GM12878 (cell line): ENCODE measurements around the gene TBC1D24. TPM values are rescaled to one million over a fixed set of nuclear protein-coding genes. Genes with fewer than 3 reads are reported as not detected.

Experiments
- ATAC-seq: fragments of 200-7000 bp; cut with Tn5 transposase; 3 replicates; pipeline ENCODE4 v1.9.1; 2020; ENCODE audit warnings: mild to moderate bottlenecking, moderate library complexity
- BruUV-seq: library from RNA; stranded (reverse); fragments of 400-500 nt; replicated peaks from 2 replicates; lab custom pipeline; 2021; lab: Mats Ljungman, UMichigan
- CTCF ChIA-PET: fragments of 300-600 bp; sonication (Branson Sonifier 250); formaldehyde crosslinking; extraction: SDS; loops from one replicate; lab custom pipeline; 2021; ENCODE audit warnings: inconsistent platforms; lab: Yijun Ruan, JAX
- POLR2A ChIA-PET: fragments of 350-600 bp; formaldehyde crosslinking; extraction: SDS; loops from one replicate; lab custom pipeline; 2021; ENCODE audit warnings: inconsistent platforms; lab: Charles Lee
- RAD21 ChIA-PET: fragments of 300-600 bp; sonication (Branson Sonifier 250); formaldehyde crosslinking; loops from one replicate; lab custom pipeline; 2023; ENCODE audit warnings: antibody characterized with exemption; ENCODE audit not compliant: unreplicated experiment; lab: Charles Lee
- SMC1A ChIA-PET: fragments of 300-600 bp; sonication (Branson Sonifier 250); formaldehyde crosslinking; loops from one replicate; lab custom pipeline; 2023; ENCODE audit not compliant: unreplicated experiment, uncharacterized antibody; lab: Charles Lee
- DNase-seq: peaks from one replicate; pipeline ENCODE4 v3.0.0-alpha.2; 2011; ENCODE audit warnings: low read depth, low spot score
- FAIRE-seq: peaks from 3 replicates; lab custom pipeline; 2011; peaks lifted over from hg19 to GRCh38; lab: Jason Lieb, UNC
- H2AFZ ChIP-seq: 2 replicates; pipeline ENCODE4 v1.6.0; 2011; ENCODE audit warnings: low read depth, low read length, control low read depth; ENCODE audit not compliant: control insufficient read depth
- H3K27ac ChIP-seq: 2 replicates; pipeline ENCODE4 v1.5.1; 2011; ENCODE audit warnings: control low read depth; ENCODE audit not compliant: control insufficient read depth, insufficient read depth
- H3K27me3 ChIP-seq, 2 experiments: replicated peaks in 1 of 2; 2 replicates each; pipeline versions ENCODE4 v1.6.0 to v1.6.1; 2011; ENCODE audit warnings: low read length in 1 of 2; ENCODE audit not compliant: control insufficient read depth in 2 of 2, insufficient read depth in 2 of 2
- H3K36me3 ChIP-seq, 2 experiments: 2 replicates each; pipeline ENCODE4 v1.5.1; 2011; ENCODE audit warnings: low read length in 1 of 2; ENCODE audit not compliant: control insufficient read depth in 2 of 2, insufficient read depth in 2 of 2
- H3K4me1 ChIP-seq: 2 replicates; pipeline ENCODE4 v1.6.1; 2011; ENCODE audit warnings: mild to moderate bottlenecking, low read length, moderate library complexity, mixed read lengths; ENCODE audit not compliant: control insufficient read depth, insufficient read depth
- H3K4me2 ChIP-seq: 2 replicates; pipeline ENCODE4 v1.6.0; 2011; ENCODE audit warnings: control low read depth; ENCODE audit not compliant: control insufficient read depth, insufficient read depth
- H3K4me3 ChIP-seq: fragments of 200-600 bp; sonication (generic); 2 replicates; pipeline ENCODE4 v1.5.1; 2016
- H3K79me2 ChIP-seq: 2 replicates; pipeline ENCODE4 v1.6.0; 2011; ENCODE audit warnings: low read length; ENCODE audit not compliant: control insufficient read depth, insufficient read depth
- H3K9ac ChIP-seq: 2 replicates; pipeline ENCODE4 v1.8.0; 2011; ENCODE audit warnings: low read length, control low read depth, mixed read lengths; ENCODE audit not compliant: control insufficient read depth, insufficient read depth
- H3K9me3 ChIP-seq: replicated peaks from 3 replicates; pipeline ENCODE4 v1.5.1; 2011; ENCODE audit warnings: mild to moderate bottlenecking, low read length; ENCODE audit not compliant: control insufficient read depth, insufficient read depth
- H4K20me1 ChIP-seq: 2 replicates; pipeline ENCODE4 v1.6.0; 2011; ENCODE audit not compliant: control insufficient read depth, insufficient read depth
- ATF2 ChIP-seq: IDR thresholded peaks from 2 replicates; pipeline ENCODE4 v1.6.1; 2012; ENCODE audit warnings: low read length, inconsistent platforms
- CREM ChIP-seq: IDR thresholded peaks from 2 replicates; pipeline ENCODE4 v1.6.1; 2014; ENCODE audit warnings: antibody characterized with exemption, low read depth
- EGR1 ChIP-seq, 2 experiments: IDR thresholded peaks; 1 replicate in 1 of 2; 2 replicates in 1 of 2; pipeline ENCODE4 v1.6.1; 2011 to 2012; ENCODE audit warnings: low read depth in 2 of 2, low read length in 2 of 2, borderline replicate concordance in 1 of 2, mild to moderate bottlenecking in 1 of 2, moderate library complexity in 1 of 2
- EP300 ChIP-seq, 2 experiments: fragments of 150-350 bp in 1 of 2; IDR thresholded peaks; 2 replicates each; pipeline ENCODE4 v1.6.1; 2011 to 2012; ENCODE audit warnings: low read depth in 2 of 2, low read length in 2 of 2, borderline replicate concordance in 1 of 2, improper control_type of control experiment in 1 of 2, inconsistent platforms in 1 of 2; ENCODE audit not compliant: control insufficient read depth in 1 of 2
- ETV6 ChIP-seq, 2 experiments: fragments of 450-650 bp in 1 of 2; IDR thresholded peaks in 1 of 2; conservative IDR thresholded peaks in 1 of 2; 2 replicates each; pipeline ENCODE4 v1.6.1; 2014; ENCODE audit warnings: antibody characterized with exemption in 1 of 2, borderline replicate concordance in 1 of 2, low read depth in 1 of 2, mild to moderate bottlenecking in 1 of 2, moderate library complexity in 1 of 2
- MAX ChIP-seq: IDR thresholded peaks from 2 replicates; pipeline ENCODE4 v1.6.1; 2012; ENCODE audit warnings: low read depth, low read length, improper control_type of control experiment
- MXI1 ChIP-seq: fragments of 150-350 bp; IDR thresholded peaks from 2 replicates; pipeline ENCODE4 v1.6.1; 2011; ENCODE audit warnings: low read depth, mild to moderate bottlenecking, inconsistent platforms, low read length, improper control_type of control experiment
- NR2F1 ChIP-seq: fragments of 450-650 bp; conservative IDR thresholded peaks from 2 replicates; pipeline ENCODE4 v1.6.1; 2017; ENCODE audit warnings: mild to moderate bottlenecking
- SIN3A ChIP-seq: IDR thresholded peaks from 2 replicates; pipeline ENCODE4 v1.6.1; 2012; ENCODE audit warnings: low read depth, low read length, improper control_type of control experiment
- SMARCA5 ChIP-seq: fragments of 450-650 bp; IDR thresholded peaks from 2 replicates; pipeline ENCODE4 v1.6.1; 2017; ENCODE audit warnings: mild to moderate bottlenecking
- whole genome bisulfite sequencing: methylation state at CpG from one replicate; pipeline ENCODE4 v1.1.6; 2016; ENCODE audit warnings: low lambda C conversion rate; ENCODE audit not compliant: insufficient replicate concordance, insufficient coverage; ENCODE audit errors: missing lambda C conversion rate; 5-methylcytosine and 5-hydroxymethylcytosine counted together
- in situ Hi-C: fragments of 300-500 bp; cut with MboI; formaldehyde crosslinking; loops from 9 replicates; pipeline ENCODE4 v1.14.3; 2018; ENCODE audit warnings: mixed read lengths
- intact Hi-C: fragments of 100-400 bp; cut with micrococcal nuclease; formaldehyde crosslinking; loops from one replicate; pipeline ENCODE4 v1.14.2; 2022; ENCODE audit not compliant: unreplicated experiment
- polyA plus RNA-seq, 11 experiments: library from polyadenylated mRNA; depleted of rRNA in 4 of 11; unstranded in 6 of 11; stranded (reverse) in 5 of 11; fragments of >200 nt; fragmentation: Nextera tagmentation in 4 of 11; fragmentation: Illumina TruSeq in 1 of 11; extraction: Ambion mirVana in 4 of 11; extraction: Trizol in 1 of 11; gene quantifications; 1 replicate in 1 of 11; 2 replicates in 10 of 11; pipeline versions ENCODE4 v1.2.1 to v1.2.3, GENCODE V29; 2011 to 2016; ENCODE audit warnings: inconsistent platforms in 2 of 11, missing spikeins in 2 of 11, low read depth in 1 of 11
- total RNA-seq, 4 experiments: library from RNA; depleted of rRNA in 3 of 4; stranded (reverse); fragments of >200 nt in 3 of 4; fragmentation: Illumina TruSeq in 1 of 4; extraction: Trizol in 1 of 4; gene quantifications; 2 replicates each; pipeline versions ENCODE4 v1.2.1 to v1.2.3, GENCODE V29; 2013 to 2021
- TF ChIP-seq, protein P1 (sequence below): fragments of 450-650 bp; IDR thresholded peaks from 2 replicates; pipeline ENCODE4 v1.6.1; 2016; ENCODE audit warnings: mild to moderate bottlenecking
- TF ChIP-seq, protein P2 (sequence below): IDR thresholded peaks from 2 replicates; pipeline ENCODE4 v1.6.1; 2012; ENCODE audit warnings: improper control_type of control experiment, low read depth, low read length; ENCODE audit not compliant: insufficient replicate concordance

Gene TBC1D24
- total and polyA plus RNA-seq, 10 of the 15 experiments (the other 5 are each of a cell fraction or from before 2014, with no cell fraction given) = 1.1 to 9.6 (median 4.5) TPM

DNA sequence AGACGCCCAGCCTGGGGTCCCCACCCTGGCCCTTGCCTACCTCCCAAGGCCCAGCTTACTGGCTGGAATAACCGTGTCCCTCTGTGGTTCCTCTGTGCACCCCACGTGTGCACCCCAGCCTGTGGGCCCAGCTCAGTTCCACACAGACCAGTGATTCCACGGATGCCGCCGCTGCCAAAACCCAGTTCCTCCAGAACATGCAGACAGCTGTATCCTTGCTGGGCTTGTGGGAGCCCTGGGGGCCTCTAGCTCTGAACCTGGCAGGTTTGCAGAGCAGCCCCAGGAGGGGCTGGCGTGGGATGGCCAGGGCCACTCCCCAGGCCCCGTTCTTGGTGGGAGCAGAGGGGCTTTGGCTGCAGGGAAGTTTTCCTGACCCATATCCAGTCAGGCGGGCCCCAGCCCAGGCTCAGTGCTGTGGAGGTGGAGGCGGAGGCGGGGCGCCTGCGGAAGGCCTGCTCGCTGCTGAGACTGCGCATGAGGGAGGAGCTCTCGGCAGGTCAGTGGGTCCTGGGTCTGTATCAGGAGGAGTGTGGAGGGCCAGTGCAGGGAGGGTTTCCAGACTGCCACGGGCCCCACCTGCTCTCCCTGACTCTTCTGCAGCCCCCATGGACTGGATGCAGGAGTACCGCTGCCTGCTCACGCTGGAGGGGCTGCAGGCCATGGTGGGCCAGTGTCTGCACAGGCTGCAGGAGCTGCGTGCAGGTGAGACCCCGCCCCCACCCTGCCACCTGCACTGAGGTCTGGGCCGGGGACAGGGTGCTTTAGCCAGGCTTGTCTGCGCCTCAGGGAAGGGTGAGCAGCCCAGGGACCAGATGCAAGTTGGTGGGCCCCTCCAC, 12.7 kb upstream of the TBC1D24 start:
- peaks cover 0 to 2% of the 10 kb centered on the region in 2 experiments; a peak in 2 of 4 replicates for H3K36me3 ChIP-seq
- CTCF ChIA-PET = interaction anchor here (0.5 kb wide), 1 partner anchor 39 kb away, joined by 3 read pairs; no protein-coding TSS in a partner anchor
- H2AFZ ChIP-seq = no peak overlapping the region
- intact Hi-C loops = no loop called here
- no peak overlapping the region for H3K4me2 ChIP-seq
- H3K27ac ChIP-seq = no peak overlapping the region
- in situ Hi-C loops = no loop called here
- FAIRE-seq (no peak), DNase-seq (no peak), ATAC-seq (no peak)
- peaks cover 6% of the 10 kb centered on the region for H3K79me2 ChIP-seq
- WGBS = 93% methylated on average over 23 of the region's 23 CpGs
- peaks cover 8% of the 10 kb centered on the region; the same call in 1 of the 2 replicates for H3K4me1 ChIP-seq
- no peaks in the 10 kb centered on the region for H3K9me3 ChIP-seq
- H3K4me3 ChIP-seq = no peak overlapping the region
- SMC1A ChIA-PET = interaction anchor here (1.1 kb wide), 1 partner anchor 12 kb away, joined by 3 read pairs; no protein-coding TSS in a partner anchor
- POLR2A ChIA-PET = no interaction called here
- no peak overlapping the region for H3K9ac ChIP-seq
- RAD21 ChIA-PET = no interaction called here
- no TSS peak for BruUV-seq
- H3K27me3 ChIP-seq = no peaks in the 10 kb centered on the region
- H4K20me1 ChIP-seq = no peaks in the 10 kb centered on the region
- TF ChIP-seq EP300 (IDR thresholded peaks at IDR 0.05; ENCODE audit: borderline replicate concordance in 1 of 2, control insufficient read depth in 1 of 2, low read depth in 2 of 2, low read length in 2 of 2) (no peak), MXI1 (no peak), NR2F1 (no peak), SIN3A (no peak), ATF2 (no peak), CREM (no peak), EGR1 (IDR thresholded peaks at IDR 0.05; ENCODE audit: borderline replicate concordance in 1 of 2, low read depth in 2 of 2, low read length in 2 of 2) (no peak), ETV6 (conservative IDR thresholded peaks at IDR 0.05 in 1 of 2, IDR thresholded peaks at IDR 0.05 in 1 of 2; ENCODE audit: borderline replicate concordance in 1 of 2, low read depth in 1 of 2) (no peak), SMARCA5 (no peak), MAX (no peak)
- TF ChIP-seq, protein P1, sequence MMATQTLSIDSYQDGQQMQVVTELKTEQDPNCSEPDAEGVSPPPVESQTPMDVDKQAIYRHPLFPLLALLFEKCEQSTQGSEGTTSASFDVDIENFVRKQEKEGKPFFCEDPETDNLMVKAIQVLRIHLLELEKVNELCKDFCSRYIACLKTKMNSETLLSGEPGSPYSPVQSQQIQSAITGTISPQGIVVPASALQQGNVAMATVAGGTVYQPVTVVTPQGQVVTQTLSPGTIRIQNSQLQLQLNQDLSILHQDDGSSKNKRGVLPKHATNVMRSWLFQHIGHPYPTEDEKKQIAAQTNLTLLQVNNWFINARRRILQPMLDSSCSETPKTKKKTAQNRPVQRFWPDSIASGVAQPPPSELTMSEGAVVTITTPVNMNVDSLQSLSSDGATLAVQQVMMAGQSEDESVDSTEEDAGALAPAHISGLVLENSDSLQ = no peak
- TF ChIP-seq, protein P2, sequence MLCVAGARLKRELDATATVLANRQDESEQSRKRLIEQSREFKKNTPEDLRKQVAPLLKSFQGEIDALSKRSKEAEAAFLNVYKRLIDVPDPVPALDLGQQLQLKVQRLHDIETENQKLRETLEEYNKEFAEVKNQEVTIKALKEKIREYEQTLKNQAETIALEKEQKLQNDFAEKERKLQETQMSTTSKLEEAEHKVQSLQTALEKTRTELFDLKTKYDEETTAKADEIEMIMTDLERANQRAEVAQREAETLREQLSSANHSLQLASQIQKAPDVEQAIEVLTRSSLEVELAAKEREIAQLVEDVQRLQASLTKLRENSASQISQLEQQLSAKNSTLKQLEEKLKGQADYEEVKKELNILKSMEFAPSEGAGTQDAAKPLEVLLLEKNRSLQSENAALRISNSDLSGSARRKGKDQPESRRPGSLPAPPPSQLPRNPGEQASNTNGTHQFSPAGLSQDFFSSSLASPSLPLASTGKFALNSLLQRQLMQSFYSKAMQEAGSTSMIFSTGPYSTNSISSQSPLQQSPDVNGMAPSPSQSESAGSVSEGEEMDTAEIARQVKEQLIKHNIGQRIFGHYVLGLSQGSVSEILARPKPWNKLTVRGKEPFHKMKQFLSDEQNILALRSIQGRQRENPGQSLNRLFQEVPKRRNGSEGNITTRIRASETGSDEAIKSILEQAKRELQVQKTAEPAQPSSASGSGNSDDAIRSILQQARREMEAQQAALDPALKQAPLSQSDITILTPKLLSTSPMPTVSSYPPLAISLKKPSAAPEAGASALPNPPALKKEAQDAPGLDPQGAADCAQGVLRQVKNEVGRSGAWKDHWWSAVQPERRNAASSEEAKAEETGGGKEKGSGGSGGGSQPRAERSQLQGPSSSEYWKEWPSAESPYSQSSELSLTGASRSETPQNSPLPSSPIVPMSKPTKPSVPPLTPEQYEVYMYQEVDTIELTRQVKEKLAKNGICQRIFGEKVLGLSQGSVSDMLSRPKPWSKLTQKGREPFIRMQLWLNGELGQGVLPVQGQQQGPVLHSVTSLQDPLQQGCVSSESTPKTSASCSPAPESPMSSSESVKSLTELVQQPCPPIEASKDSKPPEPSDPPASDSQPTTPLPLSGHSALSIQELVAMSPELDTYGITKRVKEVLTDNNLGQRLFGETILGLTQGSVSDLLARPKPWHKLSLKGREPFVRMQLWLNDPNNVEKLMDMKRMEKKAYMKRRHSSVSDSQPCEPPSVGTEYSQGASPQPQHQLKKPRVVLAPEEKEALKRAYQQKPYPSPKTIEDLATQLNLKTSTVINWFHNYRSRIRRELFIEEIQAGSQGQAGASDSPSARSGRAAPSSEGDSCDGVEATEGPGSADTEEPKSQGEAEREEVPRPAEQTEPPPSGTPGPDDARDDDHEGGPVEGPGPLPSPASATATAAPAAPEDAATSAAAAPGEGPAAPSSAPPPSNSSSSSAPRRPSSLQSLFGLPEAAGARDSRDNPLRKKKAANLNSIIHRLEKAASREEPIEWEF = no peak
